HG02623 (cell line): ENCODE data around the gene GCAT.

Experiments
- ATAC-seq: cut with Tn5 transposase; IDR thresholded peaks from one replicate; pipeline ENCODE4 v1.9.1; 2021; ENCODE audit warnings: moderate library complexity; ENCODE audit not compliant: unreplicated experiment

Gene GCAT

GRCh38 chr22:37809672-37810333, 2.1 kb downstream of the GCAT start:
- ATAC-seq = no peak

- no peak for ATAC-seq
Observed at GRCh38 chr22:37811867-37812266, 4.1 kb downstream of the GCAT start.

GRCh38 chr22:37812869-37813678, 5.3 kb downstream of the GCAT start:
- no peak for ATAC-seq

- ATAC-seq = no peak
Observed at GRCh38 chr22:37815593-37815992, 7.9 kb downstream of the GCAT start.

- no peak for ATAC-seq
Observed at GRCh38 chr22:37816543-37817180, 8.9 kb downstream of the GCAT start.

GRCh38 chr22:37817705-37818408, 10.1 kb downstream of the GCAT start:
- no peak for ATAC-seq

GRCh38 chr22:37818409-37819104, 10.8 kb downstream of the GCAT start:
- no peak for ATAC-seq

GRCh38 chr22:37819105-37819433, 11.3 kb downstream of the GCAT start:
- no peak for ATAC-seq

GRCh38 chr22:37820350-37820749, 12.6 kb downstream of the GCAT start:
- ATAC-seq = no peak

- ATAC-seq = no peak
Observed at GRCh38 chr22:37822079-37822833, 14.5 kb downstream of the GCAT start.

GRCh38 chr22:37823134-37823985, 15.6 kb downstream of the GCAT start, which contains the start of gene GALR3:
Gene GALR3, plus strand, starts transcription at chr22:37823382. Its CDS starts 25 bp downstream, at chr22:37823407.
- no peak for ATAC-seq

- no peak for ATAC-seq
Observed at GRCh38 chr22:37824674-37825641, 17.2 kb downstream of the GCAT start.

GRCh38 chr22:37827056-37827455, 19.3 kb downstream of the GCAT start:
- no peak for ATAC-seq

GRCh38 chr22:37830093-37830842, 22.5 kb downstream of the GCAT start:
- no peak for ATAC-seq

- ATAC-seq = no peak
Observed at GRCh38 chr22:37831472-37831871, 23.7 kb downstream of the GCAT start.

- ATAC-seq = no peak
Observed at GRCh38 chr22:37832022-37832857, 24.5 kb downstream of the GCAT start.
